ENCODE data around the gene EGFLAM.

EGFLAM gene

DNA sequence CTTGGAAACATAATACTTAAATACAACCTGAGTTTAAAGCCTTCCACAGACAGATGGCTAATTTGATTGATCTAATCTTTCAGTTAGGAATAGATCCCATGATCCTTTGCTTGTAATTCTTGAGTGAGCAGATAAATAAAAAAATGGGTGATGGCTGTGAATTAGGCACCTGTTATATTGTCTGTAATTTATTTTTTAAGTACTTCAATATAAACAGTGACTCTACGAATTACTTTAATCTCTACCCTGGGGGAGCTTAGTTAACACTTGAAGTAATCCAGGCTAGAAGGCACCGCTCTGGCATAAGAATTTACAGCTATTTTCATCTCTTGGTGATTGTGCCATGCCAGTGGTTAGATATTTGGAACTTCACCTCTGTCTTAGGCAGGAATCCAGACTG, 9.0 kb downstream of the EGFLAM start:
- no peak for DNase-seq

DNA sequence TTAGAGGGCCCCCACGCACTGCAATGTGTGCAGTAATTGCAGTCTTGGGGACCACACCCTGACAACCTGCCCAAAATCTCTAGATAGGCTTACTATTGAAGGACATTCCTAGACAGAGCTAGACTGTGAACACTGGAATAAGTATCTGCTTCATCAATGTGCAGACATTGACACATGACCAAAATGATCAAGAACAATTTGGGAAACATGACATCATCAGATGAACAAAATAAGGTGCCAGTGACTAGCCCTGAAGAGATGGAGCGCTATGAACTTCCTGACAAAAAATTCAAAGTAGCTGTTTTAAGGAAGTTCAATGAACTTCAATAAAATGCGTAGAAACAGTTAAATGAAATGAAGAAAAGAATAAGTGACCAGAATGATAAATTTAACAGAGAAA, 15.3 kb downstream of the EGFLAM start:
- no peak for DNase-seq

DNA sequence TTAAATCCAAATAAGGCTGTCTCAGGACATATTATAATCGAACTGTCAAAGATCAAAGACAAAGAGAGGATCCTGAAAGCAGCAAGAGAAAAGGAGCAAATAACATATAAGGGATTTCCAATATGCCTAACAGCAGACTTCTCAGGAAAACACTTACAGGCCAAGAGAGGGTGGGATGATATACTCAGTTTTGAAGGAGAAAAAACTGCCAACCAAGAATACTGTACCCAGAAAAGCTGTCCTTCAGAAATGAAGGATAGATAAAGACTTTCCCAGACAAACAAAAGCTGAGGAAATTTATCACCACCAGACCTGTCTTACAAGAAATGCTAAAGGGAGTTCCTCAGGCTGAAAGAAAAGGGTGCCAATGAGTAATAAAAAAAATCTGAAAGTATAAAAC, 16.0 kb downstream of the EGFLAM start:
- DNase-seq, result no peak

DNA sequence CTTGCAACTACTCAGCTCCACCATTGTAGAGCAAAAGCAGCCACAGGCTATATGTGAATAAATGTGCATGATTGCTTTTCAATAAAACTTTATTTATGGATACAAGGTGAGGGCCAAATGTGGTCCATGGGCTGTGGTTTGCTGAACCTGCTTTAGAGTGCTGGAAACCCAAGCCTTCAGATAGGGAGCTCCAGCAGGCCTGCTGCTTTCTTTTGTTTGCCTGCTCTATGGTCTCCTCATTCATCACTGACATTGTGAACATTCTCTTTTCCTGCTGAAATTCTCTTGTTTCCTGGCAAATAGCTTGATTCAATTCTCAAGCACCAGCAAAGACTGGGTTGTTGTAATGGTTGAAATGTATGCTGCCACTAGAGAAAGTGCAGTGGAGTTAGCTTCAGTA, 26.0 kb downstream of the EGFLAM start:
- no peak for DNase-seq

DNA sequence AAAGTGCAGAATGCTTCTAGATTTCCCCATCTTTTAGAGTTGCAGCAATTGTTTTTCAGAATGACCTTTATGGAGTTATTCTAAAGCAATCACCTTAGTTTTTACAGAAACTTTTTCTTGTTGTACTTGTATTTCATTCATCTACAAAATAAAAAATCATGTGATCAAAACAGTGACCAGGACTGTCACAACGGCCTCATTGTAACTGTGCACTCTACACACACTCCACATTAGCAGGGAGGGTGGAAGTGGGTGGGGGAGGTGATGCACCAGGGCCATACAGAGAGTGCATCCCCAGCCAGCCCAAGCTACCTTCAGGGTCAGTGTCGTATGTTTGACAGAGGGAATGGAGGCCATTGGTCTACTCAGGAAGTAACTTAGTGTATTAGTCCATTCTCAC, 26.9 kb downstream of the EGFLAM start:
- no peak for DNase-seq

DNA sequence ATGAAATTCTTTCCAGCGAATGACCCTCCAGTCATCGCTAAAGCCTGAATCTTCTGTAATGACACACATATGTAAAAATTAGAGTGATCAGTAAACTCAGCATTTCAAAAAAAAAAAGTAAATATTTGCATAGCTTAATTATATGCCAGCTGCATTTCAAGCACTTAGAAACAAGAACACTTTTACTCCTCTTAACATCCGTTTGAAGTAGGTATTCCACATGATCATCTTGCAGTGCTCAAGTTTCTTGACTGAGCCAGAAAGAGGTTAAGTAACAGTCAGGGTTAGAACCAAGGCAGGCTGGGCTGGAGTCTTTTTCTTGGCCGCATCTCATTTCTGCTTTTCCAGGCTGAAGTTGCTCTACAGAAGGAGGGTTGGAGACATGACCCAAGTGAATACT, 27.6 kb downstream of the EGFLAM start:
- DNase-seq, result no peak

DNA sequence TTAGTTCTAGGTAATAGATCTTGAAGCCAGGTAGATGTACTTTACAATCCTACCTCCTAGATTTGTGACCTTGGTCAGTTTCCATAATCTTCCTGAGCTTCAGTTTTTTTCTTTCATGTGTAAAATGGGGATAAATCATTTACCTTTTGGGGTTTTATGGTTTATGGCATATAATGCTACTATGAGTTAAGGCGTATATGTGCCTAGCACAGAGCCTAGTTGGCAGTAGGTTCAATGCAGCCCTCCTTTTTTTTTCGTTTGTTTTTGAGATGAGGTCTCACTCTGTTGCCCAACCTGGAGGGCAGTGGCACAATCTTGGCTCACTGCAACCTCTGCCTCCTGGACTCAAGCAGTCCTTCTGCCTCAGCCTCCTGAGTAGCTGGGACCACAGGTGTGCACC, 28.8 kb downstream of the EGFLAM start:
- DNase-seq, result no peak

DNA sequence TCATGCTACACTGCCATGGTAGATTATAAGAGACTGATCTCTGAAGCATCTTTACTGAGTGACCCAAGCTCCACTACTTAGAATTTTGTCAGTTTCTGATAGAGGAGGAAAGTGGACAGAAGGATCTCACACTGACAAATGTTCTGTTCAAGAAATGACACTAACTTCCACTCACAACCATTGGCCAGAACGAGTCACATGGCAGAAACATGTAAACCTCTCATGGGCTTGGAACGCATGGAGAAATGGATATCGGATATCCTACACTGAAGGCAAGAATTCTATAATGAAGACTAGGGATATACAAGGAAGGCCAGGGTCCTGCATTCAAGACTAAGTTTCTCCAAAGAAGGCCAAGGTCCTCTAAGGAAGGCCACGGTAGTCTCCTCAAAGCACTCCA, 31.1 kb downstream of the EGFLAM start:
- no peak for DNase-seq

DNA sequence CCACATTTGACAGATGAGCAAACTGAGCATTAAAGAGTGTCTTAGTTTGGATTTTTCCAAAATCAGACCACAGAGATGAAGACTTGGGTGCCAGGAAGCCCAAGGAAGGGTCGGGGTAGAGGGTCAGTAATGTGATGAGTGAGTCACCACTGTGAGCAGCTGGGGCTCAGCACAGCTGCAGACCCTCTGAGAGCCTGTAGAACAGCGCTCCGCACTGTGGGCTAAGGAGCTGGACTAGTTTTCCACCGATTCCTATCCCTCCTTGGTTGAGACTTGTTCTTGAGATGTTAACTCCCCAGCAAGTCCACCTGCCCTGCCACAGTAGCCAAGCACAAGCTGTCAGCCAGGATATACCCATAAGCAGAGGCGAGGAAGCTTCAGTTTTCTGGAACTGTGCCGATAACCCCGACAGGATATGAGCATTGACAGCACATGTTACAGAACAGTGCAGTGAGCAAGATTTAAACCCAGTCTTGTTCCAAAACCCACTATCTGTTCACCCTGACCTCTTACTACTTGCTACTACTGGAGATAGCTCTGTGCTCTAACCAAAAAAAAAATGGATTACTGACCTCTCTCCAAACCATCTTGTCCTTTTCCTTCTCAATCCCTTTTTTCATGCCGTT, 31.8 kb downstream of the EGFLAM start:
- no peak for DNase-seq

DNA sequence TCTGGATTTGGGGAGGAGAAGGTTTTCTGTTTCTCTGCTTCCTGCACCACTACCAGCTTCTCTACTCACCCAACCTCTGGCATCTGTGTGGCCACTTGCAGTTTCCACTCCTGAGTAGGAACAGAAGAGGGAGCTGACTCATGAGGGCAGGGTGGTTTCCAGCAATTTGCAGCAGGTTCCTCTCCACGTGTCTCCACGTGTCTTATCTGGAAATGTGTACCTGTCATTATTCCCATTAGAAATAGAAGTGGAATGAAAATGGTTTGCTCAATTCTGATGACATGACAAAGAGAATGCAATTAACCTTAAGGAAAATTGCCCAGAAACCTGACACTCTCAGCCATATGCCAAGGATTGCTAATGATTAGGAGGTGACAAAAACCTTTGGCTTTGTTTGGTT, 33.0 kb downstream of the EGFLAM start:
- no peak for DNase-seq

DNA sequence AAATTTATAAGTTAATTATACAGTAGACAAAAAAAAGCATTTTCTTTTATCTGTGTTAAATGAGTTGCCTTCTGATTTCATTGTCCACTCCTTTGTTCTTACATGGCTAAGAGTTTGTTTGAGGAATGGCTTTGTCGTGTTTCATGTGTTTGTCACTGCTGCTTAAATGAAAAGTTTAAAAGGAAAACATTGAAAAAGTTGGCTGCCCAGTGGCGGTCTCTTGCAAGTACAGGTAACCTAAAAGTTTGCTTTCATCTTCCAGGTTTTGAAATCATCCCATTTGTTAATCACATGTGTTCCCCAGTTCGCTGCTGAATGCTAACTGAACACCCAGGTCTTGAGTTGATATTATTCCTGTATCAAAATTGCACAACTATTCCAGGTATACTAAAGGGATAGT, 33.9 kb downstream of the EGFLAM start:
- DNase-seq, result no peak

DNA sequence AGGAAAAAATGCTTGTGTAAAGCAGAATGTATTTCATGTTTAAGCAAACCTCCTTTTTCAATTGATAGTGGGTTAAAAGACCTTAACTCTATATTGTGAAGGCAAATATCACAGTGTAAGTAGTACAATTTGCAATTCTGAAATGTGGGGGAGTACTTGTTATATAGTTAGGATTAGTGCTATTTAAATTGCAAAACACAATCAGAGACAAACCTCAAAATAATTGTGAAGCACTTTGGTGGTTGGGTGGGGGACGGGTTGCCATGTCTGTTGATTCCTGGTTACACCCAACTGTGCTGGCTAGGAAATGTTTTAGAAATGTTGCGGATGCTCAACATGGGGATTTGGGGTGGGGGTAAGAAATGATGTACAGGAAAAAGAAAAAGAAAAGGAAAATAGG, 37.4 kb downstream of the EGFLAM start:
- no peak for DNase-seq

DNA sequence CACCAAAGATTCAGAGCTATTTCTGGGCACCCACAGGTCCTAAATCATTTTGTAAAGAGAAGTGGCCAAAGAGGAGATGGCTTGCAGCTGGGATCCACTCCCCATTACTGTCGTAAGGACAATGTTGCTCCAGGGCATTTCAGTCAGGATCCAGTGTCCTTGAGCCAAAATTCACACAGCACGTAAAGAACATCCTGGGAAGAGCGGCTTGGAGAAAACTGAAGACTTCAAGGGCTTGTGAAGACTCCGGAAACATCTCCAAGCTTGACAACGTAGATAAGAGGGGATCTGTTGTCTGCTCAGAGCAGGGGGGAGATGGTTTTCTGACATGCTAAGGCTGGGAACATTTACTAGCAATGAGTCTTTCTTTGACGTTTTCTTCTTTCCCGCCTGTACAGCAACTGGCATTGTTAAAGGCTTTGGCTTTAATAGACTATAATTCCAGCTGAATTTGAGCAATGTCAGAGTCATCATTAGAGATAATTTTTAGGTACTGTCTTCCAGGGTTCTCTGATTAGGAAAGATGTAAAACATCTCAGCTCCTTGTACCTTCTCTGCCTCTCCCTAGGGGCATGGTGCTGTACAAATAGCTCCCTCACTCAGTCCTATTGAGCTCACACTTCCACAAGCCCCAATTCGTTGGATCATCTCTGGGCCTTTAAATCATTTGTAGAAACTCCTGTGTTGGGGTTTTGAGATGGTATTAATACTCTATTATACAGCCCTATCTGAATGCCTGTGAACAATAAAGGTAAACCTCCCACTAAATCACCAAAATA, 39.7 kb downstream of the EGFLAM start:
- no peak for DNase-seq

DNA sequence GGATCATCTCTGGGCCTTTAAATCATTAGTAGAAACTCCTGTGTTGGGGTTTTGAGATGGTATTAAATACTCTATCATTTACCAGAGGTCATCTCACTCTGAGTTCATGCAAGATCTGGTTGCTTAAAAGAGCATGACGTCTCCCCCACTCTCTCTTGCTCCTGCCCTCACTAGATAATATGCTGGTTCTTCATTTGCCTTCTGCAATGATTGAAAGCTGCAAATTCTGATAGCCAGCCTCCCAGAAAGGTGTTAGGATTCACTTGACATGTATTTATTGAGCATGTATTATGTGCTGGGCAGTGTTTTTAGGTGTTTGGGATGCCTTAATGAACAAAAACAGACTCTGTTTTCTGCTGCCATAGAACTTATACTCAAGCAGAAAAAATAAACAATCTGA, 41.2 kb downstream of the EGFLAM start:
- no peak for DNase-seq

DNA sequence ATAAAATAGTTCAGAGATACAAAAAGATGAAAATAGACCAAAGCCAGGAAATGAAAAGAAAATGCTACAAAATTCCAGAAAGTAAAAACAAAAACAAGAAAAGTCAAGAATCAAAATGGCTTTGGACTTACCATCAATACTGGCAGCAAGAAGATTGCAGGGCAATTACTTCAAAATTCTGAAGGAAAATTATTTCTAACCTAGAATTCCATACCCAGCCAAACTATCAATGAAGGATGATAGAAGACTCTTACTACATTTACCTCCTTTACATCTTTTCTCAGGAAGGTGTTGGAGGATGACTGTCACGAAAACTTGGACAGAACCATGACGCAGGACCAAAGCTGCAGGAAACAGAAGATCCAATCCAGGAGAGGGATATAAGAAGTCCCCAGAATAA, 46.8 kb downstream of the EGFLAM start:
- no peak for DNase-seq

DNA sequence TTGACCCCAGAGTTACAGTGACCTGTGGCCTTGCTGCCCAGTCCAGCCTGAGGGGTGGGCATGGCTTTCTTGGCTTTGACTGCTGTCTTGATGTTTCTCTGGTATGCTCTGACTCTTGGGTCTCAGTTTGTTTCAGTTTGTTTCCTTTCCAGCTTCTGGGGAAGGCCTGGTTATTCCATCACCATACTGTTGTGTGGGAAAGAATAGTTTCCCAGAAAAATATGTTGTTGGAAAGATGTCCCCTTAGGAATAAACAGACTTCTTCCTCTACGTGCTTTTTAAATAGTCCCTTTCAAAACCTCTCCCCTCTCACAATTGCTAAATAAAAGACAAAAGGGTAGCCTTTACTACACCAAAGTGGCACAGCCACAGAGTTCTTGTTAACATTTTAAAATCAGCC, 49.5 kb downstream of the EGFLAM start:
- no peak for DNase-seq

DNA sequence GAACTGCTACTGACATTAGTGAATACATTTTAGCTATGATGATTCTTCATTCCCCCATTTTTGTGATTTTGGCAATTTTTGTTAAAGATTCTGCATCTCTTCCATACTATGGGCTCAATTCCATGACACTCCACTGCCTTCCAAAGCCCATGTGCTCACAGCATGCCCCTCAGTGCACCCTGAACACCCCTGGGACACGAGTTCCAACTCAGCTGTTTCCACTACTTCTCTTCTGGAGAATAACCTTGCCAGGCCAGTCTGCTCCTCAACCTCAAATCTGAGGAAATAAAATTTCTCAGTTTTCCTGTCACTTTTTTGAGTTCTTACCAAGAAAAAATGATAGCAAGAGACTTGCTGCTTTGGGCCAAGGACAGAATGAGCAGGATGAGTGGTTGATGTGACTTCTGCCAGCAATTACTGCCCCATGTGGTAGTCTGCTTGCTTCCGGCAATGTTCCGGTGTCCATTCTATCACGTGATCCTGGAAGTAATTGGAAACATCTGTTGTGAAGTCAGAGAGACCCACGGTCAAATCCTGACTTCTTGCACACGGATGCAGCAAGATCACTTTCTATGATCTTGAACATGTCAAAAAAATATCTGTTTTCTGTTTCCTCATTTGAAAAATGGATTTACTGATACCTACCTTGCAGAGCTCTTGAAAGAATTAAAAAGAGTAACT, 58.3 kb downstream of the EGFLAM start:
- no peak for DNase-seq

DNA sequence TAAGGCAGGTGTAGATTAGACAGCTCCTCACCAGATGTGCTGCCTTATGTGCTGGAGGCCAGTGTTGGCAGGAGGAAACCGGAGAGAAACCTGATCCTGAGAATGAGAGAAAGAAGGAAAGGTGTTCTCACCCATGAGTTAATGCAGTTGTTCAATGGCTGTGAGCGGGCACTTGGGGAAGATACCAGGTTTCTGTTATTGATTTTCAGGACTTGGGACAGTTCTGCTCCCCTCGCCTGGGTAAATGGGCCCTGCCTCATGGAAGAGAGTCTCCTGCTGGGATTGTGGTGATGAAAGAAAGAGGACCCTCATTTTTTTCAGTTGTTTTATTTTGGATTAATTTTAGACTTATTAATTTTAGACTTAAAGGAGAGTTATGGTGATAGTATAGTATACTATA, 59.5 kb downstream of the EGFLAM start:
- DNase-seq, result no peak

DNA sequence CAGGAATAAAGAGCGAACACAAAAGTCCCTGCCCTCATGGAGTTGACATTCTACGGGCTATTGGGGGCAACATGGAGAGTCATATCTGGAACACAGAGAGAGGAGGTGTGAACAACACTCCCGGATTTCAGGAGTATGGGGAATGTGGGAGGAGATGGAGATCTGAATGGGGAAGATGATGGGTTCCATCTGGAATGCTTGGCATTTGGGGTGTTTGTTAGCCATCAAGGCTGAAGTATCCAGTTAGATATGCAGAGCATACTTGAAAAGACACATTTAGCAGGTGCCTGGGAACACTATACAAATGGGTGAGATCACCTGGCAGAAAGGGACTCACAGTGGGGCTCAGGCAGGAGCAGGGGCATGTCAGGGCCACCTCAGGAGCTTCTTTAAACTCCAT, 61.1 kb downstream of the EGFLAM start:
- no peak for DNase-seq

DNA sequence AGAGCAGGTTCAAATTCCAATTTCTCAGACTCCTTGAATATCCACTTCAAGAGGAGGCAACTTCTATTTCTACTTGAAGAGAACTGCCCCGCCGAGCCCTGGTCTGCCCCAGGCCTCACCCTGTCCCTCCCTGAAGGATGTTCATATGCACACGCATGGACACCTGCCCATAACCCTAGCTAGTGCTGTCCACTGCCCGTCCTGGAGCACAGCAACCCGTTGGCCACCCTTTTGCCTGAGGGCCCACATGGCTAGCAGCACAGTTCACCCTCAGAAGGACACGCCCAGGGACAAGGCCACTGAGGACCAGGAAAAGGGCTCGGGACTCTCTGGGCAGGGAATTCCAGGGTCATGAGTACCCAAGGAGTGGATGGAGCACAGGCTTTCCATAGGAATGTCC, 63.6 kb downstream of the EGFLAM start:
- no peak for DNase-seq

DNA sequence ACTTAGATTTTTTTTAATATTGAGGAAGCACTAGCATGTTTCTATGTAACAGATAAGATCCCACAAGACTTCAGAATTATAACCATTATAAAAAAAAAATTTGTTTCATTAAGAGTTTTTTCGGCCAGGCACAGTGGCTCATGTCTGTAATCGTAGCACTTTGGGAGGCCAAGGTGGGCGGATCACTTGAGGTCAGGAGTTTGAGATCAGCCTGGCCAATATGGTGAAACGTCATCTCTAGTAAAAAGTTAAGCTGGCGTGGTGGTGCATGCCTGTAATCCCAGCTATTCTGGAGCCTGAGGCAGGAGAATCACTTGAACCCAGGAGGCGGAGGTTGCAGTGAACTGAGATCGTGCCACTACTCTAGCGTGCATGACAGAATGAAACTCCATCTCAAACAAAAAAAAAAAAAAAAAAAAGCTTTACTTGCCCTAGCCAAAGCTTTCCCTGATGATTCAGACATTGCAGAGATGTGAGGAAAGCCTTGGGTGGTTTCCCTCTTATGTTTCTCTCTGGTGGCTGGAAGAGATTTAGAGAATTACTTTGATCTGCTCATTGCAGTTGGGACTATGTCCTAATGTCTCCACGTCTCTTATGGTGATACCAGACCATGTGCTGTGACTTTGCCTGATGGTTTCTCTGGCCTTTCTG, 65.4 kb downstream of the EGFLAM start:
- DNase-seq, result no peak

DNA sequence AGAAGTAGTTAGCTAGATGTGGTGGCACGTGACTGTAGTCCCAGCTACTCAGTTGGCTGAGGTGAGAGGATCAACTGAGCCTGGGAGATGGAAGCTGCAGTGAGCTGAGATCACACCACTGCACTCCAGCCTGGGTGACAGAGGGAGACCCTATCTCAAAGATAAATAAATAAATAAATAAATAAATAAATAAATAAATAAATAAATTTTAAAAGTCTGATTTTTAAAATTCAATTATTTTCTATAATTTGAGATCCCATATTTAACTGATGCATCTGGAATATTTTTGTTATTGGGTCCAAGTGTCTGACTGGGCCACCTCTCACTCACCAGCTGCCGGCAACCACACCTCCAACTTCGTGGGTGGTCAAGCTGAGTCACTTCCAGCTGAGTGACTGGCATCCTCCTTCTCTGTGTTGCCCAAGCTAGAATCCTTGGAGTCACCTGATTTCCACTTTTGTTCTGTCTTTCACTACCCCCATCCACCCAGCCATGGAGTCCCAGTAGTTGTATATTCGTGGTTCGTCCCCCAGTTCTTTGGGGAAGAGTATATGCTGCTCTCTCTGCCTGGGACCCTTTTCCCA, 70.9 kb downstream of the EGFLAM start:
- DNase-seq, result no peak

DNA sequence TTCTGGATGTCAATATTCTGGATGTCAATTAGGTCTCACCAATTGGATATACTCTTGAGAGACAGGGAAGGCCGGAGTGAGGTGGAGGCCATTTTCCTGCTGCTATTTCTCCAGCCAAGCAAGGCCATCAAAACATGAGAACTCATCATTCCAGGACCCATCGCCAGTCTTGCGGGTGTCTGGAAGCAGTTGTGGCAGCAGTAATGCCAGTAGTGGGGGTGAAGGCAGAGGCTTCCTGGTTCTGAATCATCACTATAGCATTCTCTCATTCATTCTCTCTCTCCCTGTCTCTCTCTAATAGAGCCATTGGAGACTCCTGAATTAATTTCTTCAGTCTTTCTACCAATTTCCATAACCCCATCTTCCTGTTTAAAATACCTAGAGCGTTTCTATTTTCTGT, 71.8 kb downstream of the EGFLAM start:
- no peak for DNase-seq

DNA sequence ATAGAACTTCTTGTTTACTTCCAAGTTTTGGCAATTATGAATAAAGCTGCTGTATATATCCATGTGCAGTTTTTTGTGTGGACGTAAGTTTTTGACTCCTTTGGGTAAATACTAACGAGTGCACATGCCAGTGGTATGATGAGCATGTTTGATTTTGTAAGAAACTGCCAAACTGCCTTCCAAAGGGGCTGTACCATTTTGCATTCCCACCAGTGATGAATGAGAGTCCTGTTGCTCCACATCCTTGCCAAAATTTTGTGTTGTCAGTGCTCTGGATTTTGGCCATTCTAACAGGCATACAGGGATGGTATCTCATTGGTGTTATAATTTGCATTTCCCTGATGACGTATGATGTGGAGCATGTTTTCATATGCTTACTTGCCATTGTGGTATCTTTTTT, 73.5 kb downstream of the EGFLAM start:
- no peak for DNase-seq
